ENCODE measurements around the gene ZMIZ1.

The ZMIZ1 gene

GRCh38 chr10:79298403-79299244 lies 229.9 kb downstream of the ZMIZ1 start:
- DNase-seq: no peak

DNA sequence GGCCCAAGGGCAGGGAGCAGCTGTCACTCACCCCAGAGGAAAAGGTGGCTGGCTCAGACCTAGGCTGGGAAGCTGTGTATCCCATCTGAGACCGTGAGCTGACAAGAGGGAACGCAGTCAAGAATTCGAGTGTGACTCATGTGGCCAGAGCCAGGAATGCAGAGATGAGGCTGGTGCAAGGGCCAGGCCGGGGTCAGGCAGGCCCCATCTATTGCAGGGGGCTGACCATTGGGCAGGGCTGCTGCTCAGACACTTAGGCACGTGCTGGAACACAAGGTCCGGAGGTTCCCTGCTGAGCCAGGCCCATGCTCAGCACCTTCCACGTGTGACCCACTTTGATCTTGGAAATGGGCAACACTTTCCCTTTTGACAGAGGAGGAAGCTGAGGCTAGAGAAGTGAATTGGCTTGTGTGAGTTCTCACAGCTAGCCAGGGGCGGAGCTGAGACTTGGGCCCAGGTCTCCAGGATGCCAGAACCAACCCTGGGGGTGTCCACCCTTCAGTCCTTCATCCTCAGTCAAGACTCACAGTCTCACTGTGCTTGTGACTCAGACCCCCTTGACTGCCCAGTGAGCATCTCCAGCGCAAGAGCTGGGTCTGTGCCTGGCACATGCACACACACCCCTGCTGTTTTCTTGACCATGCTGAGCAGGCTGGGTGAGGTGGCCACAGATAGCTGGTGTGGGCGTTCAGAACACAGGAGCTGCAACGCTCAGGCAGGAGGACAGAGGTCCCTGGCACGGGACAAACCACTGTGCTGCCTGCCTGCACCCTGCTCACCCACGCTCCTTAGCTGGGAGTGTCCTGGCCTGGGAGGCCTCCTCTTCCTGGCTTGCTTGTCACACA lies 230.9 kb downstream of the ZMIZ1 start:
- no peak for DNase-seq

GRCh38 chr10:79300711-79301110 lies 231.9 kb downstream of the ZMIZ1 start:
- DNase-seq: no peak

DNA sequence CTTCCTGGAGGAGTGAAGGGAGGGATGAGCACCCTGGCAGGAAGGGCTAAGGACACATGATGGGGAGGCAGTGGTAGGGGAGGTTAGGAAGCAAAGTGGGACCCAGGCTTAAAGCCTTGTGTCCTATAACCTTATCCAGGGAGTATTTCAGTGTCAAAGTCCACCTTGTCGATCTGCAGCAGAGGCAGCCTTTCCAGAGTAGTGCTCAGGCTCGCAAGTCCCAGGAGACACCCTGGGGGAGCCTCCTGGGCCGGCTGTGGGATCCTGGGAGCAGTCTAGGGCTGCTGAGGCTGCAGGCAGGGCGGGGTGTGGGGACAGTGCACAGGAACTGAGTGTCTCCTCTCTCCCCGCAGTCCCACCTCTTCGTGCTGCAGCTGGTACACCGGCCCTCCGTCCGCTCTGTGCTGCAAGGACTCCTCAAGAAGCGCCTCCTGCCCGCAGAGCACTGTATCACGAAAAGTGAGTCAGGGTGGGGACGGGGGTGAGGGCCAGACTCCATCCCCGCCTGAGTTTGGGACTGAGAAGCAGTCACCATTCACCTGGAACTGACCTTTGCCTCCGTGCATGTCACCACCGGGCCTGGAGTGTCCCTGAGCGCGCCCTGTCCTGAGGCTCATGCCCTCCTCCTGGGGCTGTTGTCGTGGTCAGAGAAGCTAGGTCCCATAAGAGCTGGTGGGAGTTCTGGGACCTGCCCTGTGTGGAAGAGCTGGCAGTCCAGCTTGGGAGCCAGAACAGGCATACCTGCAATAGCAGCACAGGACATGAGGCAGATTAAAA lies 233.2 kb downstream of the ZMIZ1 start:
- no peak for DNase-seq

GRCh38 chr10:79303631-79304478 lies 235.1 kb downstream of the ZMIZ1 start:
- no peak for DNase-seq

GRCh38 chr10:79304479-79305087 lies 235.8 kb downstream of the ZMIZ1 start:
- DNase-seq: no peak

- DNase-seq: no peak
Measured at GRCh38 chr10:79305515-79305914, 236.7 kb downstream of the ZMIZ1 start.

- DNase-seq: no peak
Measured at GRCh38 chr10:79305988-79306387, 237.2 kb downstream of the ZMIZ1 start.

DNA sequence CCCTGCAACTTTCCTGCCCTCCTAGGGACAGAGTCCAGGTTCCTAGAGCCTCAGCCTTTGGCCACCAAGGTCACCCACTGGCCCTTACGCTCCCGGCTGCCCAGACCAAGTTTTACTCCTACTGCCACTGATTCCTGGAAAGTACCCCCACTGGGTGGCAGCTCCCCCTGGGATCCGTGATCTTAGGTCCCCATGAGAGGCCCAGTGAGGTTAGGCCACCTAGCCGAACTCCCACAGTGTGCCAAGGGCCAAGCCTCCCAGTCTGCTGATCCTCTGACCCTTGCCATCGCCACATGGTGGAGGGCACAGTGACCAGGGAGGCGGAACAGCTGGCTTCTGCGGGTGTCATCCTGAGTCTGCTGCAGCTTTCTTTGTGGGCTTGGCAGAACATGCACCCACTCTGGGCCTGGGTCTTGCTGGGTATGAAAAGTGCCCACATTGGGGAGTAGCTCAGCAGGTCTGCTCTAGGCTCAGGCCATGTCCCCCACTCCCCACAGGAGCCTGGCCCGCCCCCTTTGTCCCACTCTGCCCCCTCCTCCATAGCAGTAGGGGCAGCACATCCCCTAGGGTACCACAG lies 238.0 kb downstream of the ZMIZ1 start:
- no peak for DNase-seq

DNA sequence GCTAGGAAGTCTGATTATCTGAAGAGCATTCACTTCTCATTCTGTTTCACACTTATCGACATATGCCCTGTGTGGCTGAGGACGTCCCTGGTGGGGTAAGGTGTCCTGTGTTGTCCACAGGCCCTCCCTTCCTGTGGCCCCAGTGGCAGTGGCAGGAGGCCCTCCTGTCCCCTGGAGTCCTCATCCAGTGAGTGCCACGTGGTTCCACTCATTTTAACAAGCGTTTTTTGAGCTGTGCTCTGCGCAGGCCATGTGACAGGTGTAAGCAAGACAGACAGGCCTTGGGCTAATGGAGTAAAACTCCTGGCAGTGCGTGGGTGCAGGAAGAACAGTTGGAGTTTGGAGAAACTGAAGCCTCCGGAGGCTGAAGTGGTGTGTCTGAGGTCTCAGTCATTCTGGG lies 239.2 kb downstream of the ZMIZ1 start:
- no peak for DNase-seq

- DNase-seq: no peak
Measured at GRCh38 chr10:79308969-79309665, 240.4 kb downstream of the ZMIZ1 start.

DNA sequence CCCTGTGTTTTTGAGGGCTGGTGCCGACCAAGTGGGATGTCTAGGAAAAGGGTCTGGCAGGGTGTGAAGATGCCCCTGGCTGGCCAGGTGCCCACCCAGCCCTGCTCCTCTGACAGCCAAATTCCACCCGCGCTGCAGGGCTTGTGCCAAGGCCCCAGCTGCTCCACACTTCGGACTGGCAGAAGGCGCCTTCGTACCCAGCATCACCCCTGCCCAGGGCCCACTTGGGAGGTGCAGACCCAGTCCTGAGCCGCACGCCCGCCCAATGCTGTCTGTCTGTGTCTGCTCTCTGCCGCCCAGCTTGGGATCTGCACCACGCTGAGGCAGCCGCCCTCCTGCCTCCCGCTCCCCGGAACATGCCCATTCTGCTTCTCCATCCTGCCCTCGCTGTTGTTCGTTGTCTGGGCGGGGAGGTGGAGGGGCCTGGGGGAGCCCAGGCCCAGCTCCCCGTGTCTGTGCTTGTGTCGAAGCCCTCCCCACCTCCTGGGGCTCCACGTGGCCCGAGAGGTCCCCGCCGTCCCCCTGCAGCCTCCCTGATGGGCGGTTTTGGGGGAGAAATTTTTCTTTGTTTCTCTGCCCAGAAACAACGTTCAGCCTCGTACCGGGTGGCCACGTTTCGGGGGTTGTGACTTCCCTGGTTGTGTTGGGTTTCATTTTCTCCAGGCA lies 241.6 kb downstream of the ZMIZ1 start:
- DNase-seq: no peak

GRCh38 chr10:79310911-79311573 lies 242.3 kb downstream of the ZMIZ1 start:
- DNase-seq: no peak

GRCh38 chr10:79311581-79312407 lies 243.0 kb downstream of the ZMIZ1 start:
- DNase-seq: no peak

DNA sequence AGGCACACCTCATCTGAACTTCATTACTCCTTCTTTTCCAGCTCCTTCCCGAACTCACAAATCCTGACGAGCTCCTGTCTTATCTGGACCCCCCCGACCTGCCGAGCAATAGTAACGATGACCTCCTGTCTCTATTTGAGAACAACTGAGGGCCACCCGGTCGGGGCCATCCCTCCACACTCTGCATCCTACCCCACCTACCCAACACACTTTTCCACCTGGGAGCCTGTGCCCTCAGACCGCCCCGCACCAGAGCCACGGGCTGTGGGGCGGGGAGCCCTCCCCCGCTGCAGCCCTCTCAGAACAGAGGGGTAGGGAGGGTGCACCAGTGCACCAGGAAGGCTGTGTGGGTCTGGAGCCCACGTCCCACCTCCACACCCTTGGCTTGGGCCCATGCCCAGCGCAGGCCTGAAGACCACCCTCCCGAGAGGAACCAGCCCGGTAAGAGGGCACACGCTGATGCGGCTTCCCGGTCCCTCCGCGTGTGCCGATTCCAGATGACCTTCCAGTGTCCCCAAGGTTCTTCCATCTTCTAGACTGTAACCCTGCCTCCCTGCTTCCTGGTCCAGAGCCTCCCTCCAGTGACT lies 243.9 kb downstream of the ZMIZ1 start:
- DNase-seq: no peak

DNA sequence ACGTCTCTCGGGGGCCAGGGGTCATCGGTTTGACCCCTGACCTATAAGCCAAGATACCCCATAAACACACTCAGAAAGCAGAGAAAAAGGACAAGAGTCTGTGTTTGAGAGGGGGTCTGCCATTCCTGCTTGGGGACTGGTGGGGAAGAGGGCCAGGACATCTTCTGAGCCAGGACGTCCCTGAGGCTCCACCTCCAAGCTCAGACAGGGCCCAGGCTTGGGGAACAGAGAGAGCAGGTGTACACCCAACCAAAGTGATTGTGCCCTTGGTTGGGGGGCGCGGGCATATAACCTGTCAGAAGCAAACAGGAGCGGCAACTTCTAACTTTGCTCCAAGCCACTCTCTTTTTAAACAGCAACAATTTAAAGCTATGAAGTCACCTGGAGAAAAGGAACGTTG lies 244.6 kb downstream of the ZMIZ1 start:
- no peak for DNase-seq

DNA sequence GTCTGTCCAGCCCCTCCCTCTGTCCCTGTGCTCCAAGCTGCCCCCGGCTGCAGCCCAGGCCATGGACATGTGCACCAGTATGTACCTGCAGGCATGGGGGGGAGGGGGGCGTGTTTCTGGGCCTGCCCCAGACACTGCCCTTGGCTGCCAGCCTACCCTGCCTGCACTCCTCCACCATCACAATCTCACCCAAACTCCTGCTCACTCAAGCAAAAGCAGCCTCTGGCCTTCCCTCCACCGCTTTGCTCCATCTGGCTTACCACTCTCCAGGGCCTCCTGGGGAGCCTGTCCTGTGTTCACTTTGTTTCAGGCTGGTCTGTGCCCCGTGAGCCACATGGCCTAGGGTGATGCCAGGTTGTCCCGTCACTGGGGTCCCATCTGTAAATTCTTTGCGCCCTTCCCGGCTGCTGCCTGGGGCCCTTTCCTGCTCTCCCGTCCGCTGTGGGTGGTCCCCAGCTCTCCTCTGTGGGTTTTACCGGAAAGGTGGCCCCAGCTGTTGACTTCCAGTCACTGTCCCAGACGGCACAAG lies 245.2 kb downstream of the ZMIZ1 start:
- DNase-seq: no peak

Measured in SHP77 treated with DMSO at 0.1 percent for 48 hours (cell line).